ENCODE measurements around the gene ITPR2.

DNA sequence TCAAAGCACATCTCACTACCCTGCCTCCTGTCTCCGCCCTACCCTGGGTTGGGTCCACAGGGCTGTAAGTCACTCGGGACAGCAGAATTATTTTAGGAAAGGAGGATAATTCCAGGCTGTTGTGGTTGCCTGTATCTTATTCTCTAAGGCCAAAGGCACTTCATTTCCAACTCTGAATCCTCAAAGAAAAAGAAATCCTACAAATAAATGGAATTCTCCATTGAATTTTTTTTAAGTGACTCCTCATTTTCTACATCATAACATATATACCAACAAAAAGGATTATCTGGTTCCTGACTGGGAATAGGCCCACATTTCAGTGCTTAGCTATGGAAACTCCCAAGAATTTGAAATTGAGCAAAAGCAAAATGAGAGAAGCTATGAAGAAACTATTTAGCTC, 186.4 kb downstream of the ITPR2 start:
- TF ChIP-seq CTCF (CRISPR knock-in tag; IDR thresholded peaks at IDR 0.05) (no peak), ZBTB7A (CRISPR knock-in tag; IDR thresholded peaks at IDR 0.05) (no peak), PREB (CRISPR knock-in tag; IDR thresholded peaks at IDR 0.05) (no peak), TSC22D2 (CRISPR knock-in tag; IDR thresholded peaks at IDR 0.05; ENCODE audit: borderline replicate concordance) (no peak), RXRA (CRISPR knock-in tag; IDR thresholded peaks at IDR 0.05) (no peak), ZNF530 (CRISPR knock-in tag; IDR thresholded peaks at IDR 0.05; ENCODE audit: low read depth) (no peak), CCAR2 (optimal IDR thresholded peaks at IDR 0.05; ENCODE audit: low read depth, low read length) (no peak), REST (IDR thresholded peaks at IDR 0.05; ENCODE audit: borderline replicate concordance in 1 of 2, low read depth in 1 of 2, low read length in 2 of 2) (no peak)
- TF ChIP-seq, protein P1, sequence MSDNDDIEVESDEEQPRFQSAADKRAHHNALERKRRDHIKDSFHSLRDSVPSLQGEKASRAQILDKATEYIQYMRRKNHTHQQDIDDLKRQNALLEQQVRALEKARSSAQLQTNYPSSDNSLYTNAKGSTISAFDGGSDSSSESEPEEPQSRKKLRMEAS (IDR thresholded peaks at IDR 0.05) = no peak
